Vagina (tissue), 2 donors: ENCODE data around the gene PDK1.

ENCODE experiments used
- POLR2A ChIP-seq, 2 donors: fragments of 450-650 bp; IDR thresholded peaks; one replicate each; pipeline ENCODE4 v1.6.1; 2017; ENCODE audit warnings: antibody characterized with exemption in 2 of 2, mild to moderate bottlenecking in 2 of 2, moderate library complexity in 2 of 2
- POLR2AphosphoS5 ChIP-seq, 2 donors: sonication (generic); formaldehyde crosslinking; IDR thresholded peaks; one replicate each; pipeline ENCODE4 v1.9.0; 2017; ENCODE audit warnings: antibody characterized with exemption in 2 of 2, mild to moderate bottlenecking in 2 of 2, low read depth in 1 of 2; ENCODE audit not compliant: insufficient read depth in 1 of 2

GRCh38 chr2:172578054-172578453 is 22.2 kb downstream of the PDK1 start:
- TF ChIP-seq POLR2AphosphoS5 (IDR thresholded peaks at IDR 0.05; ENCODE audit: insufficient read depth in 1 of 2, low read depth in 1 of 2) (no peak), POLR2A (IDR thresholded peaks at IDR 0.05) (no peak)
